ENCODE measurements around the gene SLCO3A1. TPM values are rescaled to one million over a fixed set of nuclear protein-coding genes. Genes with fewer than 3 reads are reported as not detected.

The SLCO3A1 gene
- total and polyA plus RNA-seq, 2 experiments from 2014 or later = 1.9 to 6.9 TPM

DNA sequence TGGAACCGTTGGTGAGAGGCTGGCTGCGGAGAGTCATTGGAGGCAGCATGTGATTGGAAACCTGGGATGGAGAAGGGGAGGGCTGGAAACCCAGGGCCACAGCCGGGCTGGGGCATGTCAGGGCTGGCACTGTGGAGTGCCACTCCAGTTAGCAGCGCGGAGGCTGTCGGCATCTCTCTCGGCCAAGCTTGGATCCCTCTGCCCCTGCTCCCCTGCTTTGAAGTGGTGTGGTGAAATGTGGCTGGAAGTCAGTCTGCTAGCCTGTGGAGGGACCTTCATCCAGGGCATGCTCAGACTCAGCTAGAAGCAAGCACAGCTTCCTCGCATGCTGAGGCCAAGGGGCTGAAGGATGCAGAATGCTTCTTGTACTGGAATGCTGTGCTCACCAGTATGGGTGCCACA, 13.5 kb downstream of the SLCO3A1 start:
- H3K36me3 ChIP-seq (ENCODE audit: low read depth) = no peaks in the 10 kb centered on the region
- H2AFZ ChIP-seq = peak overlapping the region; percentile 79
- in situ Hi-C loops (cut with MboI) = loop anchor here (10.0 kb wide), 1 partner anchor 208 kb away; no protein-coding TSS in a partner anchor
- DNase-seq = peak; percentile 64
- H3K4me3 ChIP-seq = peak overlapping the region; percentile 47
- H3K27me3 ChIP-seq (replicated peaks; ENCODE audit: insufficient read depth) = no peaks in the 10 kb centered on the region
- H3K27ac ChIP-seq = peak overlapping the region; percentile 92
- H3K9me2 ChIP-seq (ENCODE audit: insufficient read depth) = no peaks in the 10 kb centered on the region
- H3K79me2 ChIP-seq (ENCODE audit: insufficient read depth) = peaks cover 28% of the 10 kb centered on the region; the same call in 1 of the 2 replicates
- H3K4me2 ChIP-seq (ENCODE audit: unreplicated experiment) = peak overlapping the region; percentile 67
- no peaks in the 10 kb centered on the region for H4K20me1 ChIP-seq (ENCODE audit: insufficient read depth)
- 5 to 6% methylated on average over 8 of the region's 8 CpGs for WGBS, 2 experiments (ENCODE audit: low coverage in 1 of 2, low lambda C conversion rate in 2 of 2, missing lambda C conversion rate in 2 of 2)
- peaks cover 32% of the 10 kb centered on the region for H3F3A ChIP-seq (ENCODE audit: insufficient read depth)
- H3K4me1 ChIP-seq (ENCODE audit: insufficient read depth) = peaks cover 30% of the 10 kb centered on the region
- TF ChIP-seq EZH2phosphoT487 (IDR thresholded peaks at IDR 0.05; ENCODE audit: insufficient read depth, low read depth) (no peak), EZH2 (IDR thresholded peaks at IDR 0.05; ENCODE audit: insufficient read depth, poor library complexity, severe bottlenecking) (no peak)
- H3K9ac ChIP-seq = peak overlapping the region; percentile 70
- no peaks in the 10 kb centered on the region for H3K9me3 ChIP-seq (ENCODE audit: low read depth)

DNA sequence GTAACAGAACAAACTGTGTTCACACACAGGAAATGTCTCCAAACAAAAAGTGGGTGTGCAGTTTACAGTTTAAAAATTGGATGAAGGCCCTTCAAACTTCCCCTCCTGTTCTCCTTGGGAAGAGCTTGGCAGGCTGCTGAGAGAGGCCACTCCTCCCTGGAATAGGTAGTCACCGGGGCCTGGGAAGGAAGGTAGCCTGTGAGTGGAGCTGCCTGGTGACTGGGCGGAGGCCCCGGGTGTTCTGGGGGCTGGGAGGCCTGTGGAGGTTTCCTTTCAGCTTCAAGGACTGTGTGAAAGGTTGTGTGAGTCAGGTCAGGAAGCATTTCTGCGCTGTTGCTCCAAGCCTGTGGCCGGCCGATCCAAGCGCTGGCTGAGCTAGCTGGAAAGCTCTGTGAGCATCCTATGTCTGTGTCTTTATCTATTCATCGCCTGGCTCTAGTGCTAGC, 14.1 kb downstream of the SLCO3A1 start:
- no peaks in the 10 kb centered on the region for H3K27me3 ChIP-seq (replicated peaks; ENCODE audit: insufficient read depth)
- no peaks in the 10 kb centered on the region for H3K36me3 ChIP-seq (ENCODE audit: low read depth)
- H3K9ac ChIP-seq = peak overlapping the region; percentile 70
- H4K20me1 ChIP-seq (ENCODE audit: insufficient read depth) = no peaks in the 10 kb centered on the region
- DNase-seq = peak; percentile 97
- H3K4me2 ChIP-seq (ENCODE audit: unreplicated experiment) = peak overlapping the region; percentile 67
- H3K4me1 ChIP-seq (ENCODE audit: insufficient read depth) = peaks cover 30% of the 10 kb centered on the region
- WGBS, 2 experiments (ENCODE audit: low coverage in 1 of 2, low lambda C conversion rate in 2 of 2, missing lambda C conversion rate in 2 of 2) = 2% methylated on average over 8 of the region's 8 CpGs
- peaks cover 28% of the 10 kb centered on the region; the same call in 1 of the 2 replicates for H3K79me2 ChIP-seq (ENCODE audit: insufficient read depth)
- peak overlapping the region; percentile 79 for H2AFZ ChIP-seq
- H3K9me2 ChIP-seq (ENCODE audit: insufficient read depth) = no peaks in the 10 kb centered on the region
- no peaks in the 10 kb centered on the region for H3K9me3 ChIP-seq (ENCODE audit: low read depth)
- peaks cover 32% of the 10 kb centered on the region for H3F3A ChIP-seq (ENCODE audit: insufficient read depth)
- in situ Hi-C loops (cut with MboI) = loop anchor here (10.0 kb wide), 1 partner anchor 207 kb away; no protein-coding TSS in a partner anchor
- peak overlapping the region; percentile 92 for H3K27ac ChIP-seq
- H3K4me3 ChIP-seq = peak overlapping the region; percentile 47
- TF ChIP-seq EZH2phosphoT487 (IDR thresholded peaks at IDR 0.05; ENCODE audit: insufficient read depth, low read depth) (no peak), EZH2 (IDR thresholded peaks at IDR 0.05; ENCODE audit: insufficient read depth, poor library complexity, severe bottlenecking) (no peak)

DNA sequence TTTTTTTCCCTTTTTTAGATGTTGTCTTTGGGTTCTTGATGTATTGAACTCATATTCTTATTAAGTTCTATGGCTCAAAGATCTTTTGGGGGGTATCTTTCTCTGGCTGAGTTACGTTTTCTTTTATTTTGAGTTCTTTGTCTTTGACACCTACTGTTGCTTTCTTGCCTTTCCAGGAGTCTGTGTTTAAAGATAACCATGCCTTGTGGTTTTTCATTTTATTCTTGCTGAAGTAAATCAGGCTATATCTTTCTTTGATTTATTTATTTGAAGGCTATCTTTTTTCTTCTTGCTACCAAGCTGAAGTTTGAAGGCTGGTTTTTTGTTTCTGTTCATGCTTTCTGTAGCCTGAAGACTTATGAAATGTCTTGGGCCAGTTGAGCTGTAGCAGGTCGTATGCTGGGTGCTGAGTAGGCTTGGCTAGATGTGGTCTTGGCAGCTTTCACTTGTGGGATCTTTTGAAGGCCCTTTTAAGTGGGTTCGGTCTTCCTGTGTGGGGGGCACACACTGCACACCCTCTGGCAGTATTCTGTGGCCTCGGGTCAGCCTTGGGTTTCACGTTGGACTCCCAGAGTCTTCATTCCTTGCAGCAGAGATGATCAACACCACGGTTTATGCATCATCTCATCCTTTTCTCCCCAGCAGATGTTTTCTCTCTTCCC, 17.5 kb downstream of the SLCO3A1 start:
- in situ Hi-C loops (cut with MboI) = no loop called here
- no peak overlapping the region for H3K4me3 ChIP-seq
- no peak for DNase-seq
- no peaks in the 10 kb centered on the region for H3K9me3 ChIP-seq (ENCODE audit: low read depth)
- no peaks in the 10 kb centered on the region for H3K27me3 ChIP-seq (replicated peaks; ENCODE audit: insufficient read depth)
- no peak overlapping the region for H3K9ac ChIP-seq
- peaks cover 28% of the 10 kb centered on the region for H3F3A ChIP-seq (ENCODE audit: insufficient read depth)
- H4K20me1 ChIP-seq (ENCODE audit: insufficient read depth) = no peaks in the 10 kb centered on the region
- peaks cover 24% of the 10 kb centered on the region for H3K4me1 ChIP-seq (ENCODE audit: insufficient read depth)
- no peak for TF ChIP-seq EZH2 (IDR thresholded peaks at IDR 0.05; ENCODE audit: insufficient read depth, poor library complexity, severe bottlenecking)
- no peak for TF ChIP-seq EZH2phosphoT487 (IDR thresholded peaks at IDR 0.05; ENCODE audit: insufficient read depth, low read depth)
- no peaks in the 10 kb centered on the region for H3K9me2 ChIP-seq (ENCODE audit: insufficient read depth)
- H3K27ac ChIP-seq = no peak overlapping the region
- WGBS, 2 experiments (ENCODE audit: low coverage in 1 of 2, low lambda C conversion rate in 2 of 2, missing lambda C conversion rate in 2 of 2) = 73 to 82% methylated on average over 6 of the region's 6 CpGs
- H2AFZ ChIP-seq = no peak overlapping the region
- H3K79me2 ChIP-seq (ENCODE audit: insufficient read depth) = peaks cover 15% of the 10 kb centered on the region; the same call in 1 of the 2 replicates
- H3K4me2 ChIP-seq (ENCODE audit: unreplicated experiment) = no peak overlapping the region
- H3K36me3 ChIP-seq (ENCODE audit: low read depth) = no peaks in the 10 kb centered on the region

GRCh38 chr15:91871837-91872236, 18.3 kb downstream of the SLCO3A1 start:
- H3K27ac ChIP-seq = no peak overlapping the region
- in situ Hi-C loops (cut with MboI) = no loop called here
- no peak overlapping the region for H2AFZ ChIP-seq
- peaks cover 15% of the 10 kb centered on the region; the same call in 1 of the 2 replicates for H3K79me2 ChIP-seq (ENCODE audit: insufficient read depth)
- TF ChIP-seq EZH2phosphoT487 (IDR thresholded peaks at IDR 0.05; ENCODE audit: insufficient read depth, low read depth) = no peak
- no peak for TF ChIP-seq EZH2 (IDR thresholded peaks at IDR 0.05; ENCODE audit: insufficient read depth, poor library complexity, severe bottlenecking)
- no peaks in the 10 kb centered on the region for H3K27me3 ChIP-seq (replicated peaks; ENCODE audit: insufficient read depth)
- no peaks in the 10 kb centered on the region for H3K9me3 ChIP-seq (ENCODE audit: low read depth)
- H3K4me1 ChIP-seq (ENCODE audit: insufficient read depth) = peaks cover 16% of the 10 kb centered on the region
- H3K9ac ChIP-seq = no peak overlapping the region
- H4K20me1 ChIP-seq (ENCODE audit: insufficient read depth) = no peaks in the 10 kb centered on the region
- H3F3A ChIP-seq (ENCODE audit: insufficient read depth) = peaks cover 20% of the 10 kb centered on the region
- no peaks in the 10 kb centered on the region for H3K36me3 ChIP-seq (ENCODE audit: low read depth)
- WGBS, 2 experiments (ENCODE audit: low coverage in 1 of 2, low lambda C conversion rate in 2 of 2, missing lambda C conversion rate in 2 of 2) = 96 to 97% methylated on average over 5 of the region's 5 CpGs
- no peak overlapping the region for H3K4me3 ChIP-seq
- H3K9me2 ChIP-seq (ENCODE audit: insufficient read depth) = no peaks in the 10 kb centered on the region
- no peak for DNase-seq
- H3K4me2 ChIP-seq (ENCODE audit: unreplicated experiment) = no peak overlapping the region

Data from GM23248 (cell line).